Chondrocyte (in vitro differentiated cells): ENCODE measurements around the gene ARHGAP22. TPM values are rescaled to one million over a fixed set of nuclear protein-coding genes. Genes with fewer than 3 reads are reported as not detected.
A peak's percentile ranks its signal among the peaks of the same experiment; 100 is the strongest.

Experiments
- DNase-seq: peaks from one replicate; pipeline ENCODE4 v3.0.0; 2021; ENCODE audit warnings: mixed read lengths, low spot score
- H3K27ac Mint-ChIP-seq: one replicate; pipeline ENCODE4 v1.8.0; 2021; ENCODE audit warnings: mild to moderate bottlenecking, moderate library complexity, mixed read lengths; ENCODE audit not compliant: unreplicated experiment
- H3K27me3 Mint-ChIP-seq: 2 replicates; pipeline ENCODE4 v1.8.0; 2021; ENCODE audit warnings: low read depth, mixed read lengths
- H3K36me3 Mint-ChIP-seq: 2 replicates; pipeline ENCODE4 v1.8.0; 2021; ENCODE audit warnings: low read depth, mixed read lengths
- H3K4me1 Mint-ChIP-seq: 2 replicates; pipeline ENCODE4 v1.8.0; 2021; ENCODE audit warnings: low read depth, mild to moderate bottlenecking, mixed read lengths
- H3K4me3 Mint-ChIP-seq: one replicate; pipeline ENCODE4 v1.8.0; 2021; ENCODE audit warnings: mild to moderate bottlenecking, moderate library complexity, mixed read lengths; ENCODE audit not compliant: unreplicated experiment
- H3K9me3 Mint-ChIP-seq: 2 replicates; pipeline ENCODE4 v1.8.0; 2021; ENCODE audit warnings: low read depth, mixed read lengths
- total RNA-seq: library from RNA; stranded (reverse); gene quantifications from 3 replicates; pipeline ENCODE4 v1.2.1, GENCODE V29; 2021
- TF ChIP-seq, protein P1 (sequence below): fragments of 200-600 bp; sonication (generic); IDR thresholded peaks from 2 replicates; pipeline ENCODE4 v1.5.0; 2021; ENCODE audit warnings: antibody characterized with exemption, mild to moderate bottlenecking, moderate library complexity

ARHGAP22 gene
- total RNA-seq, 1 donor from 2014 or later, result 8.8 TPM

DNA sequence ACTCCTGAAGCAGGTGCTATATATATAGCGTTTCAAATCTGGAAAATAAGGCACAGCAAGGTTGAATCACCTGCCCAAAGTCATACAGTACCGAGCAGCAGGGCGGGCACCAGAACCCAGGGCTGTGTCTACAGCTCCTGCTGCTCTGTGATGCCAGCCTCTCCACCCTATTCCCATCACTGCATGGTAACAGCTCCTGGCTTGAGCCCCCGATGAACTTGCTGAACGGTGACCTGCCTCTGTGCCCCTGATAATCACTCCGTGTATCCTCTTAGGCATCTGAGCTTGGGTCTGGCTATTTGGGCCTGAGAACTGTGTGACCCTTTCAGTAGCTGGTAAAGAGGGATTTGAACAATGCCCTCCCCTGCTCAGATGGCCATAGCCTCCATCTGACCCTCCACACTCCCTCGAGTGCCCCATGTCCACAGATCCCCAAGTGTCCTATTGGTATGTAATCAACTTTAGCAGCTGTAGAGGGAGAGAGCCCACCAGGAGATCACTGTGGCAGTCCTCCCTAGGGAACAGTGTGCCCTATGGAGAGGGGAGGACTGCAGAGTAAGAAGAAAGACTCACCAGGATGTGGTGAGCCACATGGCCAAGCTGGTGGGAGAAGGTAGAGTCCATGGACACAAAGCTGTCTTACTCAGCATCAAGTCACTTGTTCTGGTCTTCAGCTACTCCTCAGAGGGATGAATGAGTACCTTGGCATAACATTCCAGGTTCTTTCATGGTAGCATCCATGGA lies 1.1 kb upstream of the ARHGAP22 start:
- no peaks in the 10 kb centered on the region for H3K36me3 Mint-ChIP-seq
- H3K4me3 Mint-ChIP-seq, result no peak overlapping the region
- peaks cover 38% of the 10 kb centered on the region for H3K4me1 Mint-ChIP-seq
- no peaks in the 10 kb centered on the region for H3K27me3 Mint-ChIP-seq
- no peaks in the 10 kb centered on the region for H3K9me3 Mint-ChIP-seq
- DNase-seq, result no peak
- H3K27ac Mint-ChIP-seq, result peak overlapping the region; percentile 22
- TF ChIP-seq, protein P1, sequence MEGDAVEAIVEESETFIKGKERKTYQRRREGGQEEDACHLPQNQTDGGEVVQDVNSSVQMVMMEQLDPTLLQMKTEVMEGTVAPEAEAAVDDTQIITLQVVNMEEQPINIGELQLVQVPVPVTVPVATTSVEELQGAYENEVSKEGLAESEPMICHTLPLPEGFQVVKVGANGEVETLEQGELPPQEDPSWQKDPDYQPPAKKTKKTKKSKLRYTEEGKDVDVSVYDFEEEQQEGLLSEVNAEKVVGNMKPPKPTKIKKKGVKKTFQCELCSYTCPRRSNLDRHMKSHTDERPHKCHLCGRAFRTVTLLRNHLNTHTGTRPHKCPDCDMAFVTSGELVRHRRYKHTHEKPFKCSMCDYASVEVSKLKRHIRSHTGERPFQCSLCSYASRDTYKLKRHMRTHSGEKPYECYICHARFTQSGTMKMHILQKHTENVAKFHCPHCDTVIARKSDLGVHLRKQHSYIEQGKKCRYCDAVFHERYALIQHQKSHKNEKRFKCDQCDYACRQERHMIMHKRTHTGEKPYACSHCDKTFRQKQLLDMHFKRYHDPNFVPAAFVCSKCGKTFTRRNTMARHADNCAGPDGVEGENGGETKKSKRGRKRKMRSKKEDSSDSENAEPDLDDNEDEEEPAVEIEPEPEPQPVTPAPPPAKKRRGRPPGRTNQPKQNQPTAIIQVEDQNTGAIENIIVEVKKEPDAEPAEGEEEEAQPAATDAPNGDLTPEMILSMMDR, result no peak

DNA sequence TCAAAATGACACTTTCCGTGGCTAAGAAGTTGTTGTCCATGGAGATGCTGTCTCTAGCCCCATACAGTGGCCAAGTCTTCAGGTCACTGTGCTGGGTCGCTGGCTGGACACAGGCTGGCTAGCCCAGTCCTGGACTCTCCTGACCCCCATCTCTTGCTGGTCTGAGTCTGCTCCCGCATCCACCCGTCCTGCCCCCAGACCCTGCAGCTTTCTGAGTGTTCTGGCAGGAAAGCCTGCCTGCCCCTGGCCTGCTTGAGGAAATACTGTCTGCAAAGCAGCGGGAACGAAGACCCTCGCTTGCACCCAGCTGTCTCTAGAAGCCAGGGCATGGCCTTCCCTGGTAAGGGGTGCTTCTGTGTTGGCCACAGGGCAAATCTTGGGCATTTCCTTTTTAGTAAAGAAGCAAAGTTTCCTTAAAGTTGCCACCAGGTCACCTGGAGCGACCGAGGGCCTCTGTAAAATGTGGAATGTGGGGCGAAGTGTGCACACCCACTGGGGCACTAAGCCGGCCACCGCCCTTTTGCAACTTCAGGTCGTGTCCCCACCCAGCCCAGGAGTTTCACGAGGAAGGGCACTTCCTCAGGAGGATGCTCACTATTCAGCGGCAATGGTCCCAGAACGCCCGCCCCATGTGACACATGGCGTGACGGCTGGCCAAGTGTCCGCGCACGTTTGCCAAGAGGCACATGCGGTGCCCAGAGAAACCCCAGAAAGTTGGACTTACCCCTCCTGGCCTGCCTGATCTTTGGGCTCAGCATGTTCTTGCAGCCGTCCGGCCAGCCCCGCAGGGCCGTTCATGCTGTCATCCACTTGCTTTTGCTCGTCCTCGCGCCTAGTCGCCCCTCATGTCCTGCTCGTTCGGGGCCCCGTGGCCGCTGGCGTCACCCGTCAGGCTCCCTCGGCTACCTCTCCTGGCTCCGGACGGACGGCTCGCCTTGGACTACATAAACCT lies 558 bp downstream of the ARHGAP22 start:
- Mint-ChIP-seq H3K36me3 (no peaks in the 10 kb centered on the region), H3K9me3 (no peaks in the 10 kb centered on the region), H3K27ac (no peak overlapping the region), H3K27me3 (no peaks in the 10 kb centered on the region), H3K4me1 (peaks cover 42% of the 10 kb centered on the region), H3K4me3 (peak overlapping the region; percentile 82)
- TF ChIP-seq, protein P1, result no peak
- DNase-seq, result no peak

DNA sequence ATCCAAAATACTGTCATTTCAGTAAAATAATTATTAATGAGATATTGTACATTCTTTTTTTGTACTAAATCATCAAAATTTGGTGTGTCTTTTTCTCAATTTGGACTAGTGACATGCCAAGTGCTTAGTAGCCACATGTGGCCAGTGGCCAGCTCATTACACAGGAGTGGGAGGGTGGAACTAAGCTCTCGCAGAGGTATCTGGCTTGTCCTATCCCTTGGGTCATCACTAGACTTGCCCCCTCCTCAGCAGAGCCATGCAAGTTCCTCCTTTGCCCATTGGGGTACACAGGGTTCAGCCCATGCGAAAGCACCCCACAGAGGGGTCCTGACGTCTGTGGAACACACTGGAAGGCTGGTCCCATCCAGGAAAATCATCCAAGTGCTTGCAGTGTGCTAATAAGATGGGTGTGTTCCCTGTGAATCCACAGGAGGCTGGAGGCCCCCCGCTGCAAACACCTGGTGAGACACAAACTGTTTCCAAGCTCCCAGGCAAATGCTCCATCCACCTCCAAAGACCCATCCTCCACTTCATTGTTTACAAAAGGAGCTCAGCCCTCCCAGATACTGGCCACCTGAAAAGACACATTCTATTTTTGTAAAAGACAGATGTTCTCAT lies 1.3 kb downstream of the ARHGAP22 start:
- Mint-ChIP-seq H3K4me1 (peaks cover 42% of the 10 kb centered on the region), H3K27me3 (no peaks in the 10 kb centered on the region), H3K36me3 (no peaks in the 10 kb centered on the region), H3K27ac (no peak overlapping the region), H3K4me3 (peak overlapping the region; percentile 82), H3K9me3 (no peaks in the 10 kb centered on the region)
- TF ChIP-seq, protein P1, result no peak
- no peak for DNase-seq

DNA sequence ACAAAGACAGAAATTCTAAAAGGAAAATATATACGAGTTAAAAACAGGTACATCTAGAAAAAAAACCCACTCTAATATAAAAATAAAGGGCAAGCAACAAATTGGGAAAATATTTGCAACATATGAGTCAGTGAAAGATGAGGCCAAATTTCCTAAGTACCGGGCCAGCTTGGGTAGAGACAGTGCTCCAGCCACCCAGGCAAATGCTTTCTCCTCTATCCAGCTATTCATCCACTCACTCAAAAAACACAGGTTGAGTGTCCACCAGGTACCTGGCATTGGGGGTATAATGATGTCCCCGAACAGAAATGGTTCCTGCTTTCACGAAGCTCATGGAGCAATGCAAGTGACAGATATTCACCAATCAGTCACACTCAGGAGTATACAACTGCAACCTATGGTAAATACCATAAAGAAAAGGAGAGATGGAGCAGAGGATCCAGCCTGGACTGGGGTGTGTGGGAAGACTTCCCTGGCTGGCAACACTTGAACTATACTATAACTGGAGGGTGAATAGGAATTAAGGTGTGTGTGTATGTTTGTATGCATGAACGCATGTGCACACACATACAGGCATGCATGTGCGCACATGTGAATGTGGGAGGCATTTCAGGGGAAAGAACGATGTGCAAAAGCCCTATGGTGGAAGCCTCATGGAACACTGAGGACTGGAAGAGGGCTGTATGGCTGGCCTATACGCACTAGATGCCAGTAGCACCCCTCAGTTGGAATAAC lies 2.3 kb downstream of the ARHGAP22 start:
- no peaks in the 10 kb centered on the region for H3K27me3 Mint-ChIP-seq
- TF ChIP-seq, protein P1, result no peak
- H3K4me3 Mint-ChIP-seq, result no peak overlapping the region
- no peaks in the 10 kb centered on the region for H3K9me3 Mint-ChIP-seq
- no peak overlapping the region for H3K27ac Mint-ChIP-seq
- peaks cover 45% of the 10 kb centered on the region for H3K4me1 Mint-ChIP-seq
- DNase-seq, result no peak
- H3K36me3 Mint-ChIP-seq, result no peaks in the 10 kb centered on the region
